KMS-11 (cell line): ENCODE measurements around the gene DENND4A.

Source experiments
- H2AFZ ChIP-seq: fragments of 200-600 bp; sonication (generic); 2 replicates; pipeline ENCODE4 v1.6.1; 2016; ENCODE audit warnings: antibody characterized with exemption, mixed run types, low read depth
- H3K27ac ChIP-seq: fragments of 200-600 bp; sonication (generic); 2 replicates; pipeline ENCODE4 v1.6.1; 2016; ENCODE audit warnings: mild to moderate bottlenecking, mixed run types
- H3K27me3 ChIP-seq: fragments of 200-600 bp; sonication (generic); 2 replicates; pipeline ENCODE4 v1.6.1; 2017; ENCODE audit warnings: mild to moderate bottlenecking, low read depth, mixed run types, moderate library complexity; ENCODE audit not compliant: insufficient read depth
- H3K36me3 ChIP-seq: fragments of 200-600 bp; sonication (generic); 2 replicates; pipeline ENCODE4 v1.6.1; 2017; ENCODE audit warnings: mild to moderate bottlenecking, mixed run types; ENCODE audit not compliant: insufficient read depth
- H3K4me1 ChIP-seq: fragments of 200-600 bp; sonication (generic); 2 replicates; pipeline ENCODE4 v1.6.1; 2016; ENCODE audit warnings: mild to moderate bottlenecking, low read depth, mixed run types; ENCODE audit not compliant: poor library complexity, severe bottlenecking
- H3K4me2 ChIP-seq: fragments of 200-600 bp; sonication (generic); 2 replicates; pipeline ENCODE4 v1.7.0; 2016; ENCODE audit warnings: mild to moderate bottlenecking, mixed run types
- H3K4me3 ChIP-seq: fragments of 200-600 bp; sonication (generic); IDR thresholded peaks from 2 replicates; pipeline ENCODE4 v1.6.1; 2017; ENCODE audit warnings: low read depth, low read length, mixed read lengths; ENCODE audit not compliant: insufficient read depth
- H3K79me2 ChIP-seq: fragments of 200-600 bp; sonication (generic); 2 replicates; pipeline ENCODE4 v1.6.1; 2016; ENCODE audit warnings: low read depth, mixed run types; ENCODE audit not compliant: insufficient read depth
- H3K9ac ChIP-seq: fragments of 200-600 bp; sonication (generic); 2 replicates; pipeline ENCODE4 v1.6.1; 2016; ENCODE audit warnings: mild to moderate bottlenecking, mixed run types
- H4K20me1 ChIP-seq: fragments of 200-600 bp; sonication (generic); 2 replicates; pipeline ENCODE4 v1.6.1; 2016; ENCODE audit warnings: mild to moderate bottlenecking, mixed run types; ENCODE audit not compliant: insufficient read depth
- TF ChIP-seq, protein P1 (sequence below): fragments of 200-600 bp; sonication (generic); conservative IDR thresholded peaks from 2 replicates; pipeline ENCODE4 v1.6.1; 2017; ENCODE audit warnings: low read depth, mild to moderate bottlenecking, antibody characterized with exemption, low read length, moderate library complexity, mixed read lengths

DENND4A gene

DNA sequence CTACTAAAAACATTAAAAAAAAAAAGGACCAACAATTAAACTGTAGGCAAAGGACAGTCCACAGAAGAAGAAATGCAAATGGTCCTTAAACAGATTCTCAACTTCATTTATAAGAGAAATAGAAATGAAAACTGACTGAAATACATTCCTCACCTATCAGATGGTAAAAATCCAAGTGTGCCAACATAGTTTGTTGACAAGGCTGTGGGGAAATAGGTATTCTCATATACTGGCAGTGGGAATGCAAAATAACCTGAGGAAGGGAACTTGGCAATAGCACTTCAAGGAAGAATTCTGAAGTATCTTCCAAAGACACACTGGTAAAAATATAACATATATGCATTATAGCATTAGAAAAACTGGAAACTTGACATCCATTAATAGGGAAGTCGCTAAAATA lies 116.5 kb downstream of the DENND4A start:
- no peak overlapping the region for H3K9ac ChIP-seq
- no peaks in the 10 kb centered on the region for H3K79me2 ChIP-seq
- no peak overlapping the region for H3K4me2 ChIP-seq
- no peaks in the 10 kb centered on the region for H3K27me3 ChIP-seq
- no peak overlapping the region for H3K4me3 ChIP-seq
- H3K27ac ChIP-seq = no peak overlapping the region
- H4K20me1 ChIP-seq = no peaks in the 10 kb centered on the region
- H3K4me1 ChIP-seq = no peaks in the 10 kb centered on the region
- no peak overlapping the region for H2AFZ ChIP-seq
- TF ChIP-seq, protein P1, sequence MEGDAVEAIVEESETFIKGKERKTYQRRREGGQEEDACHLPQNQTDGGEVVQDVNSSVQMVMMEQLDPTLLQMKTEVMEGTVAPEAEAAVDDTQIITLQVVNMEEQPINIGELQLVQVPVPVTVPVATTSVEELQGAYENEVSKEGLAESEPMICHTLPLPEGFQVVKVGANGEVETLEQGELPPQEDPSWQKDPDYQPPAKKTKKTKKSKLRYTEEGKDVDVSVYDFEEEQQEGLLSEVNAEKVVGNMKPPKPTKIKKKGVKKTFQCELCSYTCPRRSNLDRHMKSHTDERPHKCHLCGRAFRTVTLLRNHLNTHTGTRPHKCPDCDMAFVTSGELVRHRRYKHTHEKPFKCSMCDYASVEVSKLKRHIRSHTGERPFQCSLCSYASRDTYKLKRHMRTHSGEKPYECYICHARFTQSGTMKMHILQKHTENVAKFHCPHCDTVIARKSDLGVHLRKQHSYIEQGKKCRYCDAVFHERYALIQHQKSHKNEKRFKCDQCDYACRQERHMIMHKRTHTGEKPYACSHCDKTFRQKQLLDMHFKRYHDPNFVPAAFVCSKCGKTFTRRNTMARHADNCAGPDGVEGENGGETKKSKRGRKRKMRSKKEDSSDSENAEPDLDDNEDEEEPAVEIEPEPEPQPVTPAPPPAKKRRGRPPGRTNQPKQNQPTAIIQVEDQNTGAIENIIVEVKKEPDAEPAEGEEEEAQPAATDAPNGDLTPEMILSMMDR = no peak
- H3K36me3 ChIP-seq = no peaks in the 10 kb centered on the region

DNA sequence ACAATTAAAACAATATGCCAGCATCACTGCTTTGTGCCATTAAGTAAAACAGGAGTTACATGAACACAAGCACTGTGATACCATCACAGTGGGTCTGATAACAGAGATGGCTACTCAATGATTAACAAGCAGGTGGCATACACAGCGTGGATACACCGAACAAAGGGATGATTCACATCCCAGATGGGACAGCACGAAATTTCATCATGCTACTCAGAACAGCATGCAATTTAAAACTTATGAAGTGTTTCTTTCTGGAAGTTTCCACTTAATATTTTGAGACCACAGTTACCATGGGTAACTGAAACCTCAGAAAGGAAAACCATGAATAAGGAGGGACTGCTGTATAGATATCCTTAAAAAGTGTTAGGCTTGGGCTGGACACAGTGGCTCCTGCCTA lies 125.8 kb downstream of the DENND4A start:
- no peaks in the 10 kb centered on the region for H3K4me1 ChIP-seq
- no peaks in the 10 kb centered on the region for H3K36me3 ChIP-seq
- H2AFZ ChIP-seq = no peak overlapping the region
- no peak overlapping the region for H3K4me2 ChIP-seq
- no peaks in the 10 kb centered on the region for H3K27me3 ChIP-seq
- no peaks in the 10 kb centered on the region for H4K20me1 ChIP-seq
- no peak overlapping the region for H3K9ac ChIP-seq
- TF ChIP-seq, protein P1 = no peak
- no peaks in the 10 kb centered on the region for H3K79me2 ChIP-seq
- no peak overlapping the region for H3K27ac ChIP-seq
- no peak overlapping the region for H3K4me3 ChIP-seq

DNA sequence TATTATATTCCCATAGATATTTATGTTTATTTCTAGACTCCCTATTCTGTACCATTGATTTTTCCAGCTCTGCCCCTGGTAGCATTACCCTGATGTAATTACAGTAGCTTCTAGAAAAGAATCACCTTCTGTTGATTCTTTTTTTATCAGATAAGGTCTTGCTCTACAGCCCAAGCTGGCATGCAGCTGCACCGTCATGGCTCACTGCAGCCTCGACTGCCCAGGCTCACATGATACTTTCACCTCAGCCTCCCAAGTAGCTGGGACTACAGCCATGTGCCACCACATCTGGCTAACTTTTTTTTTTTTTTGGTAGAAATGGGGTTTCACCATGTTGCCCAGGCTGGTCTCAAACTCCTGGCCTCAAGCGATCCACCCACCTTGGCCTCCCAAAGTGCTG lies 128.6 kb downstream of the DENND4A start:
- Histone ChIP-seq H3K4me2 (no peak overlapping the region), H3K27ac (no peak overlapping the region), H3K27me3 (no peaks in the 10 kb centered on the region), H4K20me1 (no peaks in the 10 kb centered on the region), H3K36me3 (no peaks in the 10 kb centered on the region; the same call in 1 of the 2 replicates), H3K4me3 (no peak overlapping the region), H3K79me2 (no peaks in the 10 kb centered on the region), H3K4me1 (no peaks in the 10 kb centered on the region), H3K9ac (no peak overlapping the region), H2AFZ (no peak overlapping the region)
- TF ChIP-seq, protein P1 = no peak

DNA sequence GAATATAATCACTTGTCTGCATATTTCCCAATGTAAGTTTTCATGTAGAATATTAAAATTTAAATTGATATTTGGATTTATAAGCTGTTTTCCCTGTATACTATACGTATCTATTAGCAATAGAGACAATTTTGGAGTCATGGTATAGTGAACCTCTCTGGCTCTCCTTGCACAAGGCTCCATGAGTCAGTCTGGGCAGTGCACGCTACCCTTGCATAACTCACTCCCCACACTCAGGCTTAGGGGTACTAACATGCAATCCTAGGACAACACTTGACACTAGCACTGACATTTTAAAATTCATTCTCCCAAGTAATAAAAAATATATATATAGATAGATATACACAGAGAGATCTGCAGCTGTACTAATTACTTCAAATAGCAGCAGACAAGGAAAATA lies 131.2 kb downstream of the DENND4A start:
- no peaks in the 10 kb centered on the region; the same call in 1 of the 2 replicates for H3K36me3 ChIP-seq
- no peaks in the 10 kb centered on the region for H3K4me1 ChIP-seq
- TF ChIP-seq, protein P1 = no peak
- no peaks in the 10 kb centered on the region for H3K27me3 ChIP-seq
- no peak overlapping the region for H2AFZ ChIP-seq
- H3K4me2 ChIP-seq = no peak overlapping the region
- no peaks in the 10 kb centered on the region for H4K20me1 ChIP-seq
- no peaks in the 10 kb centered on the region for H3K79me2 ChIP-seq
- no peak overlapping the region for H3K9ac ChIP-seq
- H3K27ac ChIP-seq = no peak overlapping the region
- no peak overlapping the region for H3K4me3 ChIP-seq
